GM18505 (cell line): ENCODE results near the gene CLASP1.

ENCODE experiments used
- ATAC-seq: cut with Tn5 transposase; IDR thresholded peaks from one replicate; pipeline ENCODE4 v1.9.1; 2021; ENCODE audit not compliant: unreplicated experiment
- POLR2A ChIP-seq: IDR thresholded peaks from 4 replicates; pipeline ENCODE4 v1.6.1; 2011; ENCODE audit warnings: borderline replicate concordance; ENCODE audit not compliant: insufficient read depth, insufficient read length; ENCODE audit errors: extremely low read depth

The CLASP1 gene

DNA sequence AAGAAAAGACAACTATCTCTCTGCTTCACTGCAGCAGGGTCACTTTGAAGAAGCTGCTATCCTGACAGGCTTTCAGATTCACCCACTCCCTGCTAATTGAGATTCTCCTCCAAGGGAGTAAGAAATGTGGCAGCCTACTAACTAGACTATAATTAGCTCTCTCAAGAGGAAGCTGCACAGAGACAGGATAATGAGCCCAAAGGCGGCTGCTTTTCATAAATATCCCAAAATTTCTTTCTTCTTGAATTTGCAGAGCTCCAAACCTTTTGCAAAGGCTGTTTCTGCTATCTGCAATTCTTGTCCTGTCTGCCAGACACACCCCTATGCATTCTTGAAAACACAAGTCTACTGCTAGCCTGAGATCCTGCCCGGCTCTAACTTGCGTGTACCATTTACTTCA is 172.6 kb downstream of the CLASP1 start:
- no peak for ATAC-seq
- no peak for TF ChIP-seq POLR2A

DNA sequence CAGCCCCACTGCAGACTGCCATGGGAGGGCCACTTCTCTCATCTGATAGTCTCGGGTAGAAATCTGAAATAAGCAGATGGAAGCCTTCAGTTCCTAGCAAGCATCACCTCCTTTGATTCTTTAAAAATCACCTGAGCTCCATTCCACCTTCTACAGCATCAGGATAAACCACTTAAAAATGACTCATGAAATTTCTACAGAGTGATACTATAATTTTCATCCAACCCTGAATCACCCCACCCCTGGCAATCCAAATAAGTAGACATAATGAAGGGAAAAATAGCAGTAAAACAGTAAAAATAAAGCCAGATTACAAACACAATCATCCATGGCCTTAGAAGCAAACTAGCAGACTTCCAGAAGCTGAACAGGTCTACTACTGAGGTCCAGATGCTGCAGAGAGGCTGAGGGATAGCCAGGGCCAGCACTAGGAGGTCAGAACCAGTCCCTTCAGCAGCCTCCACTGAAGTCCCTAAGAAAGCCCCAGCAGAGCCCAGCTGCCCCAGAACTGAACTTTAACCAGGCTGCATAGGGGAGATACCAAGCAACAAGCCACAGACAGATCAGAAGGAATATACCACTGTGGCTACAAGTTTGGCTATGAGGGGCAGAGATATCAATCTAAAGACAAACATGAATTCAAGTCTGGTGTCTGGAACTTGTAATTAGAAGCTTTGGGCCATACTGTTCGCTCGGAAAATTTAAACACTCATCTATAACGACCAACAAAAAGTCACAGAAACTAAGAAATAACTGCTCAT is 173.3 kb downstream of the CLASP1 start:
- ATAC-seq: no peak

DNA sequence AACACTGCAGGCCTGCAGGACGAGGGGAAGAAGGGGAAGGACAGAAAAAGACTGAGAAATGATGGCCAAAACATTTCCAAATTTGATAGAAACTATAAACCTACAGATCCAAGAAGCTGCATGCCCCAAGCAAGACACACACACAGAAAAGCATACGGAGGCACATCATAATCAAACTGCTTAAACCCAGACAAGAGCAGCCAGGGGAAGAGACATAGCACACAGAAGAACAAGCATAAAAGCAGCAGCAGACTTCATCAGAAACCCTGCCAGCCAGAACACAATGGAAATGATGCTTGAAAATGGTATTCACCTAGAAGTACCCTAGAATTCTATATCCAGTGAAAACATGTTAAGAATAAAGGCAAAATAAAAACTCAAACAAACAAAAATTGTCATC is 175.8 kb downstream of the CLASP1 start:
- no peak for ATAC-seq

More for the DNA sequence above, 173.3 kb downstream of the CLASP1 start:
- TF ChIP-seq POLR2A: no peak

DNA sequence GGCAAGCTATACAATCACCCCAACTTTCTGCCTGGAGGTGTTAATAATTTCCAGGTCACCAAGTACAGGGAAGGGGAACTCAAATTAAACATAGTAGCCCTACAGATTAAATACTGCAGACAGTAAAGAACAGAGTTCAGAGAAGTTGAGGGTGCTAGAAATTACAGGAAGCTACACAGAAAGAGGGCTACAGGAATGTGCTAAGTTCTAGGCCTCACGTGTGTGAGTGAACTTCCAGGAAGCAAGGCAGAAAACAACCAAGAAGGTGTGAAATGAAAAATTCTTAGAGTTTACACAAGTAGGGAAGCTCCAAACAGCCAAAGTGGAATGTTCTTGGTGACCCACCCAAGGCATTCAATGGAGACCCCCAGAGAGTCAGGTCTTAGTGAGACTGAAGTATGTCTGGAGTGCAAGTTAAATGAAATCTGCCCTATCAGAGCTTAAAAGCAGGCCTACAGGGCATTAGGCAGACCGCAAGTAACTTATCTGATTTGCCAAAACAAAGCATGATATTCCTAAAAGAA is 176.7 kb downstream of the CLASP1 start:
- ATAC-seq: no peak
- TF ChIP-seq POLR2A: no peak

More for the DNA sequence above, 175.8 kb downstream of the CLASP1 start:
- TF ChIP-seq POLR2A: no peak

DNA sequence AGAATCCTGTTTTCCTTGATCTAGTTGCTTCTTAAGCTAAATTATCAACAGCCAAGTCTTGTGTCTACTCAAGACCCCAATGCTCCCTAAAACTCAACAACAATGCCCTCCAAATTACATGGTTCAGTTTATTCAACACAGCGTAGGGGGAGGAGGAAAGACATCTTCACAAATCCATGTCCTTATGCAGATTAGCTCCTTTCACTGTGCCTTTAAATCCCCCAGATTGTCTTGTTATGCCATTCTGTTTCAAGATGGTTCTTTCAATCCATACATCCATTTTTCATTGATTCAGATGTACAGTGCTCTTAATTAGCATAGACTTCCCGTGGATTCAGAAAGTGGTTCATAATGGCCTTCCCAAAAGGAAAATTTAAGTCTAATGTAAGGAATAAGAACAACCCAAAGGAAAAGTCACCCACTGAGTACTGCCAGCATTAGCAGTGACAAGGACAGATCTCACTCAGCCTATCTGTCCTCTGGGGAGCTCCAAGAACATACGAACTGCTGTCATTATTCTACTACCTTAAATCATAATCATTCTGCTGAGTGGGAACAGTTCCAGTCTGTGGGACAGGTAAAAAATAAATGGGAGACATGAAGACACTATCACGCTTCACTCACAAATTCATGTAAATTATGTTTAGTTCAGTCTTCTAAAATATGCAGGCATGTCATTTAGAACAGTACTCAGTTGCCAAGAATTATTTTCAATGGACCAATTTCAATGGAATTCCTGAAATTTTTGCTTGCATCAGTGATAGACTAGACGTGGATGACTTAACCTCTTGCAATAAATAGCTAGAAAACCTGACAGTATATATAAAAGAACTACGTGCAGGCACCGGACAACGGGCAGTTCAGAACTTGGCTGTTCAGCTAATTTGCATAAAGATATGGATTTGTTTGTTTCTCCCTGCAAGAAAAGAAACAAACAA is 177.5 kb downstream of the CLASP1 start:
- no peak for ATAC-seq
- TF ChIP-seq POLR2A: no peak

DNA sequence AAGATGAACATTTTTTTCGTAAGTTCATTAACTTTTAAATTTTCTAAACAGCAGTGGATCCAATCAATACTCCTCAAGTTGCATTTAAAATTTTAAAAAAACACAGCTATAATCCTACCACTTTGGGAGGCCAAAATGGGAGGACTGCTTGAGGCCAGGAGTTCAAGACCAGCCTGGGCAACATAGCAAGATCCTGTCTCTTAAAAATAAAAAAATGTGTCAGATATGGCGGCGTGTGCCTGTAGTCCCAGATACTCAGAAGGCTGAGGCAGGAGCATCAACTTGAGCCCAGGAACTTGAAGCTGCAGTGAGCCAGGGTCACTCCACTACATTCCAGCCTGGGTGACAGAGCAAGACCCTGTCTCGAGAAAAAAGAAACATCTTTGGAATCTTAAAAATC is 178.3 kb downstream of the CLASP1 start:
- no peak for TF ChIP-seq POLR2A

DNA sequence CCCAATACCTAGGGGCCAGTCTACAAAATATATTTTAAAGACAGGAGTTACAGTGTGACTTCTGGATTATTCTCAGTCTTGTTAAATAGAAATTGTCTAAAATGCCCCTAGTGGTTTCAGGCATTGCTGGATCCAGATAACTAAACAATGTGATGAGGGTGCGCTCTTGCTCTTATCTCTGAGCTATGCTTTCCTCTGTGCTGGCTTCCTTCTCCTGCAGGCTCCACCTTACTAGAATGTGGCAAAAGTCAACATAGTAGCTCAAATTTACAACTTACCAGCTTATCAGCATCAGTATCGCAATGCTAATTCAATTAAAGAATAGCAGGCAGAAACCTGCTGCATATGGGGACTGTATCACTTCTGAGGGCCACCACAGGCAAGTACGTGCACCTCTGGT is 179.9 kb downstream of the CLASP1 start:
- ATAC-seq: no peak
- TF ChIP-seq POLR2A: no peak

More for the DNA sequence above, 178.3 kb downstream of the CLASP1 start:
- ATAC-seq: no peak

DNA sequence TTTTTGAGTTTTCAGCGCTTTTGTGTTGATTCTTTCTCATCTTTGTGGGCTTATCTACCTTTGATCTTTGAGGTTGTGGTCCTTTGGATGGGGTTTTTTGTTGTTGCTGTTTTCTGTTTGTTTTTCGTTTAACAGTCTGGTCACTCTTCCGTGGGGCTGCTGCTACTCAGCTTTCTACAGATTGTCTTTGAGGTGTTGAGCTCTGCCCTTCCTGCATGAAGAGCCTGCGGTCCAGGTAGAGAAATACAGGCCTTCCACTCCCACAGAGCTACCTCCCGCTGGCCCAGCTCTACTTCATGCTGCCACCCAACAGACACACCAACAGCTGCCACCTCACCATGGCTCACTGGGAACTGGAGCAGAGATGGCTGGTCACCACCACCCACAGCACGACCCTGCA is 180.3 kb downstream of the CLASP1 start:
- TF ChIP-seq POLR2A: no peak
- no peak for ATAC-seq

DNA sequence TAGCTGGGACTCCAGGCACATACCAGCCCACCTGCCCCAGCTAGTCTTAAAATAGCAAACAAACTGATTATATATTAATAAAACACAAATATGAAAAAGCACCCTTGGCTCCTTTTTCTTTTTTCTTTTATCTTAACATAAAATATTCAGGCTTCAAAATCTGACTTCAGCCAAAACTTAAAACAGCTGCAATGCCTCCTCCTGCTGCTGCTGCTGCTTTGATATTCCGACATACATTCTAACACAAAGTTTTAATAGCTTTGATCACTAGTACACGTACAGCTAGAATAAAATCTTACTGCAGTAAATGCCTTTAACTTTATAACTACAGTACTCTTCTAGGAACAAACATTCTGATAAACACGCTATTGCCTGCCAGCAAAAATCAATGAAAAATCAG is 190.0 kb downstream of the CLASP1 start:
- ATAC-seq: no peak
- TF ChIP-seq POLR2A: no peak

DNA sequence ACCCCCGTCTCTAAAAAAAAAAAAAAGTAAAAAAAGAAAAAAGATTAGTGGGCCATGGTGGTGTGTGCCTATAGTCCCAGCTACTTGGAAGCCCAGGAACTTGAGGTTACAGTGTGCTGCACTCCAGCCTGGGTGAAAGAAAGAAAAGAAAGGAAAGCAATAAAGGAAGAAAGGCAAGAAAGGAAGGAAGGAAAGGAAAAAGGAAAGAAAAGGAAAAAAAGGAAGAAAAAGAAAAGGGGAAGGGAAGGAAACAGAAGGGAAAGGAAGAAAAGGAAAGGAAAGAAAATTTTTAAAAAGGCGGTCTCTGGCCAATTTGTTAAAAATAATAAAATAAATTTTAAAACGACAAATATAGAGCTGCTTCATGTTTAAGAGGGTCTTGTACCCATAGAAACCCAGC is 192.9 kb downstream of the CLASP1 start:
- no peak for TF ChIP-seq POLR2A
- no peak for ATAC-seq

DNA sequence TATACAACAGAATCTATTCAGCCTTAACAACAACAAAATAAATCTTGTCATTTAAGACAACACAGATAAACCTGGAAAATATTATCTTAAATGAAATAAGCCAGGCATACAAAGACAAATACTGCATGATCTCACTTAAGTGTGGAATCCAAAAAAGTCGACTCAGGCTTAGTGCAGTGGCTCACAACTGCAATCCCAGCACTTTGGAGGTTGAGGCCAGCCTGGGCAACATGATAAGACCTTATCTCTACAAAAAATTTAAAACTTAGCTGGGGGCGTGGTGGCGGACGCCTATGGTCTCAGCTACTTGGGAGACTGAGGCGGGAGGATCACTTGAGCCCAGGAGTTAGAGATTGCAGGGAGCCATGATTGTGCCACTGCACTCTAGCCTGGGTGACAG is 193.8 kb downstream of the CLASP1 start:
- no peak for TF ChIP-seq POLR2A
- no peak for ATAC-seq

DNA sequence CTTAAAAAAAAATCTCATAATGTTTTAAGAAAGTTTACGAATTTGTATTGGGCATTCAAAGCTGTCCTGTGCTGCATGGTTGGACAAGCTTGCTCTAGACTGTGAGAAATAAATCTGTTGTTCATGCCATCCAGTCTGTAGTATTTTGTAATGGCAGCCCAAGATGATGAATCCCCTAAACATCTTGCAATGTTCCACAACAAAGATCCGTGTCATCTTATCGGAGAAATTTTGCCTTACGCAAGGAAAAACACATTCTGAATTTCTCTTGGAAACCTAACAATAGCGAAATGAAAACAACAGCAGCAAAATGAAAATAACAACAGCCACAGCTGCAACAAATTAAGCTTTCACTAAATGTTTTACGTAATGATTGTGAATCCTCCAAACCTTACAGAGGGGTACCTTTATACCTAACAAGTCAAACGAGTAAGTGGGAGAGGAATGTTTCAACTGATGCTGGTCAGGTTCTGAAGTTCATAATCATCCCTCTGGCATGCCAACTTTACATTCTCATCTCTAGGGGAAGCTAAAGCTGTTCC is 194.6 kb downstream of the CLASP1 start:
- no peak for ATAC-seq
- TF ChIP-seq POLR2A: no peak

DNA sequence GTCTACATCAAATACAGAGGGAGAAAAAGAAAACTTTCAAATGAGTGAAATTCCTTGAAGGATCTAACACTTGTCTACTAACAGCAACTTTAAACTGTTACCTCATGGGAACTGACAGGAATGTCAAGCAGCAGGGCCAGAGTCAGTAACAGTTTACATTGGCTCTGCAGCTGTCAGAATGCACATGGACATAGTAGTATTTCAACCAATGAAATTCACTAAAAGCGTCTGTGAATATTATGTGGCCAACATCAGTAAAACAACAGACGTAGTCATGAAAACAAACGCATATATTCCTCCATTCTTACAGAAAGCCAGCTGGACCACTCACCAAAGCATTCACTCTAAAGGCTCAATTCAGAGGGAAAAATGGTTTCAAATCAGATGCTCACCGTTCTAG is 197.9 kb downstream of the CLASP1 start:
- no peak for ATAC-seq
- no peak for TF ChIP-seq POLR2A

DNA sequence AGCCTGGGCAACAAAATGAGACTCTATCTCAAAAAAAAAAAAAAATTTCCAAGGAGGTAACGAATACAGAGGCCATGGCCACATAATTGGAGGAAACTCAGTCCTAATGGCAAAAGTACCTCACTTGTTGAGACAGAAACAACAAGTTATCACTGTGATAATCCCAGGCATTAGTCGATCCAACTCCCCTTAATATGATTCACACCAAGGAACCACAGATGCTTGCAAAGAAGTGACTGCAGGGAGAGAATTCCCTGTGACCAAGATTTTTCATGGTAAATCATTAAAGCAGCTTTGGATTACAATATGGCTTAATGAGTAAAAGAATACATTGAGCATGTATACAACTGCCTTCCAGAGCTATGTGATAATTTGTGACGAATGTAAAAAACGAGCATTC is 199.0 kb downstream of the CLASP1 start:
- ATAC-seq: no peak
- no peak for TF ChIP-seq POLR2A

DNA sequence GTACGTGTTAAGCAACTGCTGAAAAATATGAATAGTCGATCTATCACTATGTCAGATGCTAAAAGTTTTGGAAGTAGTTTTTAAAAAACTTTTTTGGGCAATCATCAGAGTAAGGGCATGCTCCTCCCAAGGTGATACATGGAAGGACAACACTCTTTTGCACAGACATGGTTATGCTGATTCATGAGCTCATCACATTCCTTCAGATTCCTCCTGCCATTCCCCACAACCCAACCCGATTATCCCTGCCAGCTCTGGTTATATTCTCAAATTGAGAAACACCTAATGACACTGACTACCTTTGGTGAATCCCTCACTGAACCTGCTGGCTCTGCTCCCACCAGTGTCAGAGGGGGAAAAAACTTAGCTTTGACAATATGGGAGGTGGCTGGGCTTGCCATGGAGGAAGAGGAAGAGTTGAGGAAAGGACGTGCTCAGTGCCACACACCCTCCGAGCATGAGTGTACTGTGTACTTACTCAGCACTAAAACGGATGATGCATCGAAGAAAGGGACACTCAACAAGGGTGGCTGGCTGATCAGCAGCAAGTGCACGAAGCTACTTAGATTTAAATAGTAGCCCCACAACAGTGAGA is 202.5 kb downstream of the CLASP1 start:
- TF ChIP-seq POLR2A: no peak
- ATAC-seq: no peak
